Measurements from ENCODE around the gene SEL1L2. TPM values are rescaled to one million over a fixed set of nuclear protein-coding genes. Genes with fewer than 3 reads are reported as not detected.

Gene SEL1L2
- total RNA-seq, 2 donors from 2014 or later, result not detected

DNA sequence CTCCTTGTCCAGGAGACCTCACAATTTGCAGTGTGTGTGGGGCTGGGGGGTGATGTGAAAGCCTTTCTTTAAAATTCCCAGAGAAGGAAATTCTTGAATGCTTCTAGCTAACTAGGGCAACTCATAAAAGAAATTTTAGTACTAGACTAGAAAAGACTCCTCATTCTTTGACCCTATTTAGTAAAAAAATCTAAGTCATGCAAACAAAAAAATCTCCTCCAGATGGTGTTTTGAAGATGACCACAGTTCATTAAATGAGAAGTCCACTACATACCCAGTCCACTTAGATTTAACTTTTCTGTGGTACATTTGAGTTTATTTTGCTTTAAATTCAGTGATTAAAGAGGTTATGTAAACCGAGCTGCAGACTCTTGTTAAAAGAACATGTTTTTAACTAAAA lies 138.1 kb downstream of the SEL1L2 start:
- TF ChIP-seq, protein P1, sequence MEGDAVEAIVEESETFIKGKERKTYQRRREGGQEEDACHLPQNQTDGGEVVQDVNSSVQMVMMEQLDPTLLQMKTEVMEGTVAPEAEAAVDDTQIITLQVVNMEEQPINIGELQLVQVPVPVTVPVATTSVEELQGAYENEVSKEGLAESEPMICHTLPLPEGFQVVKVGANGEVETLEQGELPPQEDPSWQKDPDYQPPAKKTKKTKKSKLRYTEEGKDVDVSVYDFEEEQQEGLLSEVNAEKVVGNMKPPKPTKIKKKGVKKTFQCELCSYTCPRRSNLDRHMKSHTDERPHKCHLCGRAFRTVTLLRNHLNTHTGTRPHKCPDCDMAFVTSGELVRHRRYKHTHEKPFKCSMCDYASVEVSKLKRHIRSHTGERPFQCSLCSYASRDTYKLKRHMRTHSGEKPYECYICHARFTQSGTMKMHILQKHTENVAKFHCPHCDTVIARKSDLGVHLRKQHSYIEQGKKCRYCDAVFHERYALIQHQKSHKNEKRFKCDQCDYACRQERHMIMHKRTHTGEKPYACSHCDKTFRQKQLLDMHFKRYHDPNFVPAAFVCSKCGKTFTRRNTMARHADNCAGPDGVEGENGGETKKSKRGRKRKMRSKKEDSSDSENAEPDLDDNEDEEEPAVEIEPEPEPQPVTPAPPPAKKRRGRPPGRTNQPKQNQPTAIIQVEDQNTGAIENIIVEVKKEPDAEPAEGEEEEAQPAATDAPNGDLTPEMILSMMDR (conservative IDR thresholded peaks at IDR 0.05), result no peak
- no peaks in the 10 kb centered on the region for H3K36me3 Mint-ChIP-seq (ENCODE audit: low read depth)
- peaks cover 78% of the 10 kb centered on the region for H3K27me3 Mint-ChIP-seq (ENCODE audit: insufficient read depth)
- no peak overlapping the region for H3K4me3 ChIP-seq (ENCODE audit: low read length)
- no peaks in the 10 kb centered on the region for H3K36me3 ChIP-seq (ENCODE audit: control insufficient read depth, insufficient read depth, low read length)
- H3K27ac ChIP-seq (ENCODE audit: low read depth, low read length), result no peak overlapping the region
- H3K9ac ChIP-seq (ENCODE audit: extremely low read depth, low read length, poor library complexity, severe bottlenecking), result no peak overlapping the region
- no peaks in the 10 kb centered on the region for H3K9me3 ChIP-seq (ENCODE audit: control insufficient read depth, low read length)
- H3K4me1 ChIP-seq (ENCODE audit: control insufficient read depth, insufficient read depth, low read length), result no peaks in the 10 kb centered on the region
- H3K4me3 Mint-ChIP-seq, result no peak overlapping the region
- no peaks in the 10 kb centered on the region for H3K9me3 Mint-ChIP-seq
- peaks cover 39% of the 10 kb centered on the region for H3K4me1 Mint-ChIP-seq
- H3K27ac Mint-ChIP-seq, result no peak overlapping the region
- no CpG with 5 or more reads among the region's 1 CpG for WGBS, 2 experiments (ENCODE audit: insufficient coverage in 1 of 2, insufficient read length in 1 of 2)
- H3K27me3 ChIP-seq (ENCODE audit: control insufficient read depth, insufficient read depth, low read length, poor library complexity, severe bottlenecking), result peaks cover 91% of the 10 kb centered on the region
- no peak for DNase-seq

DNA sequence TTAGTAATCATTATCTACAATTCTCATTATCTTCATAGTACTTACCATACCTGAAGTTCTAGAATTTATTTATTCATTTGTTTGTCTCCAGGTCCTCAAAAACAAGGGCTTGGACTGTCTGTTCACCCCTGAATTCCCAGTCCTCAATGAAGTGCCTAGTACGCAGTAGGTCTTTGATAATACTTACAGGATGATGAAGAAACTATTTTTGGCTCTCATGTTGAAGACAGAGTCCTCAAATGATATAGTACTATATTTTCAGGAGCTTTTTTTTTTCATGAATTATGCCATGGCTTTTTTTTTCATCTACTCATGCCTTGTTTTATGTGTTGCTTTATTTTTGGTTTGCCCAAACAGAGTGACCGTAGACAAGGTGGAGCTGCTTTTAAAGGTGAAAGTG lies 139.1 kb downstream of the SEL1L2 start:
- Histone ChIP-seq H3K9ac (ENCODE audit: extremely low read depth, low read length, poor library complexity, severe bottlenecking) (no peak overlapping the region), H3K36me3 (ENCODE audit: control insufficient read depth, insufficient read depth, low read length) (no peaks in the 10 kb centered on the region), H3K4me3 (ENCODE audit: low read length) (no peak overlapping the region), H3K4me1 (ENCODE audit: control insufficient read depth, insufficient read depth, low read length) (no peaks in the 10 kb centered on the region), H3K27me3 (ENCODE audit: control insufficient read depth, insufficient read depth, low read length, poor library complexity, severe bottlenecking) (peaks cover 93% of the 10 kb centered on the region), H3K27ac (ENCODE audit: low read depth, low read length) (no peak overlapping the region), H3K9me3 (ENCODE audit: control insufficient read depth, low read length) (no peaks in the 10 kb centered on the region)
- 98 to 100% methylated on average over 1 to 2 of the region's 2 CpGs for WGBS, 2 experiments (ENCODE audit: insufficient coverage in 1 of 2, insufficient read length in 1 of 2)
- no peak overlapping the region for H3K4me3 Mint-ChIP-seq
- no peak for DNase-seq
- peaks cover 29% of the 10 kb centered on the region for H3K4me1 Mint-ChIP-seq
- H3K27me3 Mint-ChIP-seq (ENCODE audit: insufficient read depth), result peaks cover 83% of the 10 kb centered on the region
- no peaks in the 10 kb centered on the region for H3K36me3 Mint-ChIP-seq (ENCODE audit: low read depth)
- H3K27ac Mint-ChIP-seq, result no peak overlapping the region
- TF ChIP-seq, protein P1 (conservative IDR thresholded peaks at IDR 0.05), result no peak
- H3K9me3 Mint-ChIP-seq, result no peaks in the 10 kb centered on the region

DNA sequence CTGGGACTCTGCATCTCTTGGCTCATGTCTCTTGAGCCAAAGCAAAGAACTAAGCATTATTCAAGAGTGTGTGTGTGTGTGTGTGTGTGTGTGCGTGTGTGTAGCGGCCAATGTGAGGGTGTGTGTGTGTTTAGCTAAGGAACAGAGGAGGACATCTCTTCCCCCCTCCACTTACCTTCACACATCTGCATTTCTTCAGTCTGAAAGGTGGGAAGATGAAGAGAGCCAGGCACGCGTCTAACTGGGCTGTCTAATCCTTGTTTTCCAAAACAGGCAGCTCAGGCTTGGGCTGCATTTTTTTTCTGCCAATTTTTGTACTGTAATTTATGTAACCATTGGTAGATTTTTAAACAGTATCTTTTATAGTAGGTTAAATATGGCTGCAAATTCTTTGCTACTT lies 146.1 kb downstream of the SEL1L2 start:
- 100% methylated on average over 2 of the region's 4 CpGs; no CpG with 5 or more reads in 1 of the 2 experiments for WGBS, 2 experiments (ENCODE audit: insufficient coverage in 1 of 2, insufficient read length in 1 of 2)
- H3K27me3 ChIP-seq (ENCODE audit: control insufficient read depth, insufficient read depth, low read length, poor library complexity, severe bottlenecking), result peaks cover 100% of the 10 kb centered on the region
- no peak for DNase-seq
- TF ChIP-seq, protein P1 (conservative IDR thresholded peaks at IDR 0.05), result no peak
- H3K9me3 ChIP-seq (ENCODE audit: control insufficient read depth, low read length), result no peaks in the 10 kb centered on the region
- Mint-ChIP-seq H3K4me3 (no peak overlapping the region), H3K4me1 (peaks cover 12% of the 10 kb centered on the region), H3K27me3 (ENCODE audit: insufficient read depth) (peaks cover 99% of the 10 kb centered on the region), H3K27ac (no peak overlapping the region), H3K36me3 (ENCODE audit: low read depth) (no peaks in the 10 kb centered on the region), H3K9me3 (no peaks in the 10 kb centered on the region)
- no peaks in the 10 kb centered on the region for H3K4me1 ChIP-seq (ENCODE audit: control insufficient read depth, insufficient read depth, low read length)
- no peak overlapping the region for H3K4me3 ChIP-seq (ENCODE audit: low read length)
- no peak overlapping the region for H3K27ac ChIP-seq (ENCODE audit: low read depth, low read length)
- H3K36me3 ChIP-seq (ENCODE audit: control insufficient read depth, insufficient read depth, low read length), result no peaks in the 10 kb centered on the region
- H3K9ac ChIP-seq (ENCODE audit: extremely low read depth, low read length, poor library complexity, severe bottlenecking), result no peak overlapping the region
